Tibial nerve (tissue), 4 donors: Measurements from ENCODE around the gene PC. TPM values are rescaled to one million over a fixed set of nuclear protein-coding genes. Genes with fewer than 3 reads are reported as not detected.

Source experiments
- DNase-seq, 2 donors: peaks; one replicate each; pipeline ENCODE4 v3.0.0-alpha.2; 2019; ENCODE audit warnings: low spot score in 2 of 2
- H3K27ac ChIP-seq, 4 donors: fragments of 200-600 bp; sonication (generic) in 3 of 4; one replicate each; pipeline ENCODE4 v1.5.1; 2017 to 2019; ENCODE audit warnings: mild to moderate bottlenecking in 1 of 4
- H3K27me3 ChIP-seq, 2 donors: fragments of 200-600 bp; sonication (generic) in 1 of 2; one replicate each; pipeline versions ENCODE4 v1.5.1 to v1.6.0; 2017 to 2019
- H3K36me3 ChIP-seq, 3 donors: fragments of 200-600 bp; sonication (generic); one replicate each; pipeline ENCODE4 v1.5.1; 2018 to 2019
- H3K4me1 ChIP-seq, 4 donors: fragments of 200-600 bp; sonication (generic) in 3 of 4; one replicate each; pipeline ENCODE4 v1.5.1; 2017 to 2019
- H3K4me3 ChIP-seq, 4 donors: fragments of 200-600 bp; sonication (generic) in 3 of 4; one replicate each; pipeline ENCODE4 v1.5.1; 2017 to 2019; ENCODE audit warnings: mild to moderate bottlenecking in 1 of 4, moderate library complexity in 1 of 4
- H3K9me3 ChIP-seq, 4 donors: fragments of 200-600 bp; sonication (generic) in 3 of 4; one replicate each; pipeline ENCODE4 v1.5.1; 2017 to 2019
- EP300 ChIP-seq, 2 donors: sonication (generic); formaldehyde crosslinking; IDR thresholded peaks; one replicate each; pipeline ENCODE4 v1.6.1; 2017; ENCODE audit warnings: antibody characterized with exemption in 2 of 2, mild to moderate bottlenecking in 1 of 2
- POLR2A ChIP-seq, 2 donors: fragments of 450-650 bp; IDR thresholded peaks; one replicate each; pipeline ENCODE4 v1.6.1; 2017; ENCODE audit warnings: antibody characterized with exemption in 2 of 2, mild to moderate bottlenecking in 2 of 2, moderate library complexity in 2 of 2
- WGBS, 2 donors: methylation state at CpG; one replicate each; pipeline ENCODE4 v1.1.5; 2018; 5-methylcytosine and 5-hydroxymethylcytosine counted together
- total RNA-seq, 4 donors: library from RNA; depleted of rRNA; stranded (reverse); fragments of >200 nt; gene quantifications; one replicate each; pipeline ENCODE4 v1.1.0, GENCODE V29; 2016
- TF ChIP-seq, protein P1 (sequence below), 5 experiments: fragments of 200-600 bp in 3 of 5; fragments of 450-650 bp in 2 of 5; sonication (generic) in 3 of 5; IDR thresholded peaks; one replicate each; pipeline ENCODE4 v1.5.1; 2016 to 2019; ENCODE audit warnings: antibody characterized with exemption in 5 of 5, mild to moderate bottlenecking in 3 of 5, moderate library complexity in 2 of 5

PC gene
- total RNA-seq, 4 donors from 2014 or later: 82.5 to 135 (median 90.2) TPM

DNA sequence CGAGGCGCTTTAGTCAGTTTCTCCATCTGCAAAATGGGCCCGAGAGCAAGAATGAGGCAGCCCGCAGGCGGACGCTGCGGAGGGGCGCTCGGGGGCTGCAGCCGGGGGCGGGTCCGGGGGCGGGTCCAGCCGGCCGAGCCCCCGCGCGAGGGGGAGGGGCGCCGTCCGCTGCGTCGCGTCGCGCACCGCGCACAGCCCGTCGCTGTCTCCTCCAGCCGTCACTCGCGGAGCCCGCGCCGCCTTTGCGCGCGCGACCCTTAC, 282 bp downstream of the PC start:
- H3K36me3 ChIP-seq: no peaks in the 10 kb centered on the region
- H3K27ac ChIP-seq: peak overlapping the region; percentile 72 to 84 (median 74)
- no peak for DNase-seq
- WGBS, 2 donors: 0% methylated on average over 9 of the region's 40 CpGs; no CpG with 5 or more reads in 1 of the 2 donors
- peaks cover 0 to 39% (median 12%) of the 10 kb centered on the region in 4 donors for H3K4me1 ChIP-seq
- no peaks in the 10 kb centered on the region for H3K27me3 ChIP-seq
- H3K4me3 ChIP-seq: peak overlapping the region; percentile 64 to 88 (median 70)
- no peaks in the 10 kb centered on the region for H3K9me3 ChIP-seq
- TF ChIP-seq EP300 (IDR thresholded peaks at IDR 0.05) (no peak), POLR2A (IDR thresholded peaks at IDR 0.05) (no peak)
- TF ChIP-seq, protein P1, sequence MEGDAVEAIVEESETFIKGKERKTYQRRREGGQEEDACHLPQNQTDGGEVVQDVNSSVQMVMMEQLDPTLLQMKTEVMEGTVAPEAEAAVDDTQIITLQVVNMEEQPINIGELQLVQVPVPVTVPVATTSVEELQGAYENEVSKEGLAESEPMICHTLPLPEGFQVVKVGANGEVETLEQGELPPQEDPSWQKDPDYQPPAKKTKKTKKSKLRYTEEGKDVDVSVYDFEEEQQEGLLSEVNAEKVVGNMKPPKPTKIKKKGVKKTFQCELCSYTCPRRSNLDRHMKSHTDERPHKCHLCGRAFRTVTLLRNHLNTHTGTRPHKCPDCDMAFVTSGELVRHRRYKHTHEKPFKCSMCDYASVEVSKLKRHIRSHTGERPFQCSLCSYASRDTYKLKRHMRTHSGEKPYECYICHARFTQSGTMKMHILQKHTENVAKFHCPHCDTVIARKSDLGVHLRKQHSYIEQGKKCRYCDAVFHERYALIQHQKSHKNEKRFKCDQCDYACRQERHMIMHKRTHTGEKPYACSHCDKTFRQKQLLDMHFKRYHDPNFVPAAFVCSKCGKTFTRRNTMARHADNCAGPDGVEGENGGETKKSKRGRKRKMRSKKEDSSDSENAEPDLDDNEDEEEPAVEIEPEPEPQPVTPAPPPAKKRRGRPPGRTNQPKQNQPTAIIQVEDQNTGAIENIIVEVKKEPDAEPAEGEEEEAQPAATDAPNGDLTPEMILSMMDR (IDR thresholded peaks at IDR 0.05): no peak

DNA sequence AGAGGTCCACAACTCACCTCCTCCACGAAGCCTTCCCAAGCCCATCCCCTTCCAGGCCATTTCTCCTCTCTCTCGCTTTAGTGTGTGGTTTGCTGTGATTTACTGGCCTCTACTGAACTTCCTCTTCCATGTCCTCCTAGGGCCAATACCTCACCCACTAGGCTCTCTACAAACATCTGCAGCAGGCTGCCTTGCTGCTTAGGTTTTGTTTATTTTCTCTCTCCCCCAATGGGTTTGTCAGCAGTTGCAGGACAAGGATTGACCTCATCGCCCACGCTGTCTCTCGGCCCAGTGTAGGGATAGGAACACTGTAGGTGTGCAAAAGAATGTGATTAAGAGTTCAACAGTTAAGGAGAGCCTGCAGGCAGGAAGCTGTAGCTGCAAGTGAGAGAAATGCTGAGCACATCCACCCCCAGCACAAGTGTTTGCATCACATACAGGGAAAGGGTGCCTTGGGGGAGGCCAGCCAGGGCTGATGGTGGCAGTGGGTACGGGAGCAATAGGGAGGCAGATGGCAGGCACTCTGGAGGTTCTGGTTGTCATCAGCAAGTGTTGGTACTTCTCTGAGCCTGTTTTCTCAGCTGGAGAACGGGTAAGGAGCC, 1.4 kb downstream of the PC start:
- DNase-seq: peak; percentile 25 to 44
- peaks cover 0 to 39% (median 12%) of the 10 kb centered on the region in 4 donors for H3K4me1 ChIP-seq
- TF ChIP-seq, protein P1 (IDR thresholded peaks at IDR 0.05): peak in 3 of 5 experiments; percentile 24 to 63 (median 46)
- TF ChIP-seq POLR2A (IDR thresholded peaks at IDR 0.05) (peak in 1 of 2 donors; percentile 13), EP300 (IDR thresholded peaks at IDR 0.05) (peak in 1 of 2 donors; percentile 77)
- no peaks in the 10 kb centered on the region for H3K27me3 ChIP-seq
- peak overlapping the region in 3 of 4 donors; percentile 64 to 88 (median 67) for H3K4me3 ChIP-seq
- 35 to 44% methylated on average over 7 of the region's 7 CpGs for WGBS, 2 donors
- peaks cover 0 to 2% (median 0%) of the 10 kb centered on the region in 3 donors for H3K36me3 ChIP-seq
- H3K9me3 ChIP-seq: no peaks in the 10 kb centered on the region
- H3K27ac ChIP-seq: peak overlapping the region in 3 of 4 donors; percentile 72 to 84 (median 75)

DNA sequence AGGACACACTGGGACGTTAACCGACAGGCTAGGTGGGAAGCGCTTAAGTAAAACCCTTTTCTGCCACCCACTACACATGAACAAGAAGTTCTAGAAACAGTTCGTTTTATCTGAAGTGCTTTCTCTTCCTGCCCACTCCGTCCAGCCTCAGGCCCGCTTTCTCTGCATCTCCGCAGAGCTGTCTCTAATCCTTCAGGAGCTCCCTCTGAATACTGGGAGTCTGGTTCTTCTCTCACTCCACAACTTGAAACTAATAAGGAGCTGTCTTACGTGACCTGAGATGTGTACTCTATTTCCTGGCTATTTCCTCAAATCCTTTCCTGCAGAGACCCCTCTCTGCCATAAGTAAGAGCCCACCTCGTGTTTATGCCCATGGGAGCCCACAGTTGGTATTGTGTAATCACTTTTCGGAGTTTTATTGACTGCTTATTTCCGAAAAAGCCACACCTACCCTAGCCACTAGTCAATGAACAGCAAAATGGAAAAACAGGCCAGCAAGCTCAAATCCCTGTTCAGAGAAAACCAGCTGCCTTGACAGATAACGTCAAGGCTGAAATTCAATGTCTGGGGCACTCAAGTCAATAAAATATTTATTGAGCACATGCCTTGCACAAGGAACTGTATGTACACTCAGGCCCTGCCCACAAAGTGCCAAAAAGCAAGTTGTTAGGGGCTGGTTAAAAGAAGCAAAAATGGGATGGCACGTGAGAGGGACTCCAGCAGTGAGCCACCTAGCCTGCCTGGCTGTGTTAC, 4.9 kb downstream of the PC start:
- Histone ChIP-seq H3K9me3 (no peaks in the 10 kb centered on the region), H3K4me3 (no peak overlapping the region), H3K27ac (no peak overlapping the region), H3K36me3 (peaks cover 0 to 26% (median 0%) of the 10 kb centered on the region in 3 donors), H3K27me3 (no peaks in the 10 kb centered on the region), H3K4me1 (peaks cover 0 to 30% (median 9%) of the 10 kb centered on the region in 4 donors)
- WGBS, 2 donors: 77 to 80% methylated on average over 13 of the region's 13 CpGs
- DNase-seq: no peak
- TF ChIP-seq, protein P1 (IDR thresholded peaks at IDR 0.05): no peak
- no peak for TF ChIP-seq EP300 (IDR thresholded peaks at IDR 0.05)
- no peak for TF ChIP-seq POLR2A (IDR thresholded peaks at IDR 0.05)

DNA sequence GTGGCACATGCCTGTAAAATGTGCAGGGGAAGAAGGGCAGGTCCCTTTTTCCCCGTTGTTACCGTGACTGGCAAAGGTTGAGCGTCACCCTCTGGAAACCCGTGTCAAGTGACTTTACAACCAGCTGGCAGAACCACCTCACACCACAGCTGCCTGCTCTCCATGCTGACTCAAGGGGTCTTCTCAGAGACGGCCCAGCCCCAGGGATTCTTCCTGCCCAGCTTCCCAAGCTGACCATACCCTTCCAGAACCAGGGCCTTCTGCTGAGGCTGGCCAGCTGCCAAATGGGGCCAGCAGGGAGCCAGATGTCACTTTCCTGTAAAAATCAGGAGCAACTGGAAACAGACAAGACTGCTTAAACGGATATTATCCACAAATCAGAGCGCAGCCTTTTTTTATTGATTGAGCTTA, 6.3 kb downstream of the PC start:
- H3K9me3 ChIP-seq: no peaks in the 10 kb centered on the region
- peaks cover 0 to 33% (median 0%) of the 10 kb centered on the region in 3 donors for H3K36me3 ChIP-seq
- H3K4me1 ChIP-seq: peaks cover 0 to 21% (median 1%) of the 10 kb centered on the region in 4 donors
- TF ChIP-seq, protein P1 (IDR thresholded peaks at IDR 0.05): no peak
- TF ChIP-seq POLR2A (IDR thresholded peaks at IDR 0.05) (no peak), EP300 (IDR thresholded peaks at IDR 0.05) (no peak)
- H3K27ac ChIP-seq: peak overlapping the region in 1 of 4 donors; percentile 31
- H3K4me3 ChIP-seq: no peak overlapping the region
- no peak for DNase-seq
- no peaks in the 10 kb centered on the region for H3K27me3 ChIP-seq
- WGBS, 2 donors: 64 to 69% methylated on average over 7 of the region's 7 CpGs

DNA sequence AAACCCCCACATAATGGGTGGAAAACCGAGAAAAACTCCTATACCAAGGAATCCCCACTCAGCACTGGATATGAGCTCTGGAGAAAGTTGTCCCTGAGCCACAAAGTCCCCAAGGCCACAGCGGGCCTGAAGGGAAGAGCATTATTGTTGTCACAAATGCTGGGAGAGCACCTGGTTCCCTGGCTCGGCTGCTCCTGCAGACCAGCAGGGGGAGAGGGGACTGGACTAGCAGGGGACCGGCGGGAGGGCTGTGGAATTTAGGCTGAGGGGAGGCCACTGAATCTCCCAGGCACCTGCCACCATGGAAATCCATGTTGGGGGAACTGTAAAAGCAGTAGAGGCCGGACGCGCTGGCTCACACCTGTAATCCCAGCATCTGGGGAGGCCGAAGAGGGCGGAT, 7.0 kb downstream of the PC start:
- H3K36me3 ChIP-seq: peaks cover 0 to 41% (median 0%) of the 10 kb centered on the region in 3 donors
- WGBS, 2 donors: 89 to 90% methylated on average over 10 of the region's 10 CpGs
- H3K4me1 ChIP-seq: peaks cover 0 to 13% (median 0%) of the 10 kb centered on the region in 4 donors
- H3K9me3 ChIP-seq: no peaks in the 10 kb centered on the region
- H3K27ac ChIP-seq: no peak overlapping the region
- DNase-seq: no peak
- TF ChIP-seq EP300 (IDR thresholded peaks at IDR 0.05) (no peak), POLR2A (IDR thresholded peaks at IDR 0.05) (no peak)
- TF ChIP-seq, protein P1 (IDR thresholded peaks at IDR 0.05): no peak
- no peak overlapping the region for H3K4me3 ChIP-seq
- no peaks in the 10 kb centered on the region for H3K27me3 ChIP-seq
